SW 1271 (cell line): ENCODE results near the gene NDUFV2.
"Not testable (repeated sequence)": the region's sequence is repeated elsewhere in the genome, so short reads cannot be mapped to it uniquely, and the experiment has no call there.

Experiments
- DNase-seq, 2 experiments: peaks; one replicate each; lab custom pipeline; 2025; lab: John Stamatoyannopoulos, UW

NDUFV2 gene

DNA sequence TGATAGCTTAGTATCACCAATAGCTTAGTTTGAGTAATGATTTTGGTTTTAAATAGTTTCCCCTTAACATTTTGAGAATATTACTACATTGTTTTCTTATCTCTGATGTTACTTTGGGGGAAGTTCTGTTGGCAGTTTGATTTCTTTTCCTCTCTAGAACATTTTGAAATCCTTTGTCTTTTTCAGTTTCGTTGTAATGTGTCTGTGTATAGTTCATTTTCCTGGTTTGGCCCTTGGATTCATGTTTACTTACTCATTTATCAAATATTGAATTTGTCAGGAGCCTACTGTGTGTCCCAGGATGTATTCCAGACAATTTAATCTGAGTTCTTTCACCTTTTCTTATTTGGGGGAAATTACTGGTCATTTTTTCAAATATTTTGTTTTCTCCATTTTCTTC lies 50.8 kb downstream of the NDUFV2 start:
- no peak for DNase-seq

DNA sequence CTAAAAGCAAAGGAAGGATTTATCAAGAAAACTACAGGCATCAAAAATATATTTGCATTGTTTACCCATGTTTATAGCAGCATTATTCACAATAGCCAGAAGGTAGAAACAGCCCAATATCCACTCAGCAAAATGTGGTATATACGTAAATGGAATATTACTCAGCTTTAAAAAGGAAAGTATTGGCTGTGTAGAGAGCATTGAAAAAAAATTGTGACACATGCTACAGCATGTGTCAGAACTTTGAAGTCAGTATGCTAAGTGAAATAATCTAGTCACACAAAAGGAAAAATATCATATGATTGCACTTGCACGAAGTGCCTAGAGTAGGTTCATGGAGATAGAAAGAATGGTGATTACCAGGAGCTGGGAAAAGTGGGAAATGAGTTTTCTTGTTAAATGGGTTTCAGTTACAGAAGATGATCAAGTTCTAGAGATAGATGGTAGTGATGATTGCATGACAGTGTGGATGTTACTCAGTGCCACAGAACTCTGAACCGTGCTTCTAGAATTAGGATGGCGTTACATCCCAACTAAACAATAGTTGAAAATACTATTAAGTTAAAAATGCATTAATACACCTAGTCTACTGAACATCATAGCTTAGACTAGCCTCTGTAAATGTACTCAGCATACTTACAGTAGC lies 54.2 kb downstream of the NDUFV2 start:
- no peak for DNase-seq

DNA sequence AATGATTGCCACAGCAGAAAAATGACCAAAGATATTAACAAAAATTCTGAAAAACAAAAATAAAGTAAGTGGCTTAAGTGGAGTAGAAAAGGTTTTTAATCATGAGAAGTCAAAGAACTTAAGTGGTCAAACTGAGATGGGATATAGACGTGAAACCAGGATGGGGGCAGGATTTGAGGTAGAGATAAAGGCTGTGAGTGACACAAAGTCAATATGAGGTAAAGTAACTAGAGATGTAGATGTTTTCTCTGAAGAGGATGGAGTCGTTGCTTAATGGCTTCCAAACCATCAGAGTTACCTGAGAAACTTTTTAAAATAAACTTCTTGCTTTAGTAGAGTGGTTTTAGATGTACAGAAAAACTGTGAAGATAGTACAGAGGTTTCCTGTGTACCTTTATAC lies 55.3 kb downstream of the NDUFV2 start:
- DNase-seq = no peak

DNA sequence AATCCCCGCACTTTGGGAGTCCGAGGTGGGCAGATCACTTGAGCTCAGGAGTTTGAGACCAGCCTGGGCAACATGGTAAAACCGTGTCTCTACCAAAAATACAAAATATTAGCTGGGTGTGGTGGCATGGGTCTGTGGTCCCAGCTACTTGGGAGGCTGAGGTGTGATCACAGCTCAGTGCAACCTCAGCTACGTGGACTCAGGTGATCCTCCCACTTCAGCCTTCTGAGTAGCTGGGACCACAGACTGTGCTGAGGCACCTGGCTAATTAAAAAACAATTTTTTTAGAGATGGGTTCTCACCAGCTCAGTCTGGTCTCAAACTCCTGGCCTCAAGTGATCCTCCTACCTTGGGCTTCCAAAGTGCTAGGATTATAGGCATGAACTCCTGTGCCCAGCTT lies 57.5 kb downstream of the NDUFV2 start:
- DNase-seq = no peak

DNA sequence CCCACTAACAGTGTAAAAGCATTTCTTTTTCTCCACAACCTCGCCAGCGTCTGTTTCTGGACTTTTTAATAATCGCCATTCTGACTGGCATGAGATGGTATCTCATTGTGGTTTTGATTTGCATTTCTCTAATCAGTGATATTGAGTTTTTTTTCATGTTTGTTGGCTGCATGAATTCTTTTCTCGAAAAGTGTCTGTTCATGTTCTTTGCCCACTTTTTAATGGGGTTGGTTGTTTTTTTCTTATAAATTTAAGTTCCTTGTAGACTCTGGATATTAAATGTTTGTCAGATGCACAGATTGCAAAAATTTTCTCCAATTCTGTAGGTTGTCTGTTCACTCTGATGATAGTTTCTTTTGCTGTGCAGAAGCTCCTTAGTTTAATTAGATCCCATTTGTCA lies 60.2 kb downstream of the NDUFV2 start:
- not testable (repeated sequence) for DNase-seq

DNA sequence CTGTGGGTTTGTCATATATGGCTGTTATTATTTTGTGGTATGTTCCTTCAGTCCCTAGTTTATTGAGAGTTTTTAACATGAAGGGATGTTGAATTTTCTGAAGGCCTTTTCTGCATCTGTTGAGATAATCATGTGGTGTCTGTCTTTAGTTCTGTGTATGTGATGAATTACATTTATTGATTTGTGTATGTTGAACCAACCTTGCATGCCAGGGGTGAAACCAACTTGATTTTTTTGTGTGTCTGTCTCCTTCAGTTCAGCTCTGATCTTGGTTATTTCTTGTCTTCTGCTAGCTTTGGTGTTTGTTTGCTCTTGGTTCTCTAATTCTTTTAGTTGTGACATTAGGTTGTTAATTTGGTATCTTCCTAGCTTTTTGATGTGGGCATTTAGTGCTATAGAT lies 61.6 kb downstream of the NDUFV2 start:
- DNase-seq = not testable (repeated sequence)

DNA sequence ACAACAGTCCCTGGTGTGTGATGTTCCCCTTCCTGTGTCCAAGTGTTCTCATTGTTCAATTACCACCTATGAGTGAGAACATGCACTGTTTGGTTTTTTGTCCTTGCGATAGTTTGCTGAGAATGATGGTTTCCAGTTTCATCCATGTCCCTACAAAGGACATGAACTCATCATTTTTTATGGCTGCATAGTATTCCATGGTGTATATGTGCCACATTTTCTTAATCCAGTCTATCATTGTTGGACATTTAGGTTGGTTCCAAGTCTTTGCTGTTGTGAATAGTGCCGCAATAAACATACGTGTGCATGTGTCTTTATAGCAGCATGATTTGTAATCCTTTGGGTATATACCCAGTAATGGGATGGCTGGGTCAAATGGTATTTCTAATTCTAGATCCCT lies 63.4 kb downstream of the NDUFV2 start:
- DNase-seq = not testable (repeated sequence)

DNA sequence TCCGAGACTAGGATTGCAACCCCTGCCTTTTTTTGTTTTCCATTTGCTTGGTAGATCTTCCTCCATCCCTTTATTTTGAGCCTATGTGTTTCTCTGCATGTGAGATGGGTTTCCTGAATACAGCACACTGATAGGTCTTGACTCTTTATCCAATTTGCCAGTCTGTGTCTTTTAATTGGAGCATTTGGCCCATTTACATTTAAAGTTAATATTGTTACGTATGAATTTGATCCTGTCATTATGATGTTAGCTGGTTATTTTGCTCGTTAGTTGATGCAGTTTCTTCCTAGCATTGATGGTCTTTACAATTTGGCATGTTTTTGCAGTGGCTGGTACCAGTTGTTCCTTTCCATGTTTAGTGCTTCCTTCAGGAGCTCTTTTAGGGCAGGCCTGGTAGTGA lies 67.0 kb downstream of the NDUFV2 start:
- not testable (repeated sequence) for DNase-seq

DNA sequence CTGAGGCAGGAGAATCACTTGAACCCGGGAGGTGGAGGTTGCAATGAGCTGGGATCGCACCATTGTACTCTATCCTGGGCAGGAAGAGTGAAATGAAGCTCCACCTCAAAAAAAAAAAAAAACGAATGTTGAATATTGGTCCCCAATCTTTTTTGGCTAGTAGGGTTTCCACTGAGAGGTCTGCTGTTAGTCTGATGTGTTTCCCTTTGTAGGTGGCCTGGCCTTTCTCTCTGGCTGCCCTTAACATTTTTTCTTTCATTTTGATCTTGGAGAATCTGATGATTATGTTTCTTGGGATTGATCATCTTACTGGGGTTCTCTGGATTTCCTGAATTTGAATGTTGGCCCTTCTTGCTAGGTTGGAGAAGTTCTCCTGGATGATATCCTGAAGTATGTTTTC lies 69.4 kb downstream of the NDUFV2 start:
- not testable (repeated sequence) for DNase-seq

DNA sequence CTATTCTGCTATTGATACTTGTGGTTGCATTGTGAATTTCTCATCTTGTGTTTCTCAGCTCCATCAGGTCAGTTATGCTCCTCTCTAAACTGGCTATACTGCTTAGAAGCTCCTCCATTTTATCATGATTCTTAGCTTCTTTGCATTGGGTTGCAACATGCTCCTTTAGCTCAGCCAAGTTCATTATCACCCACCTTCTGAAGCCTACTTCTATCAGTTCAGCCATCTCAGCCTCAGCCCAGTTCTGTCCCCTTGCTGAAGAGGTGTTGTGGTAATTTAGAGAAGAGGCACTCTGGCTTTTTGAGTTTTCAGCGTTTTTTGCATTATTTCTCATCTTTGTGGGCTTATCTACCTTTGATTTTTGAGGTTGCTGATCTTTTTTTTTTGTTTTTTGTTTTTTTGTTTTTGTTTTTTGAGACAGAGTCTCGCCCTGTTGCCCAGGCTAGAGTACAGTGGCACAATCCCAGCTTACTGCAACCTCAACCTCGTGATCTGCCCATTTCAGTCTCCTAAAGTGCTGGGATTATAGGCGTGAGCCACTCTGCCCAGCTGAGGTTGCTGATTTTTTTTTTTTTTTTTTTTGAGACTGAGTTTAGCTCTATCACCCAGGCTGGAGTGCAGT lies 70.1 kb downstream of the NDUFV2 start:
- no peak for DNase-seq

DNA sequence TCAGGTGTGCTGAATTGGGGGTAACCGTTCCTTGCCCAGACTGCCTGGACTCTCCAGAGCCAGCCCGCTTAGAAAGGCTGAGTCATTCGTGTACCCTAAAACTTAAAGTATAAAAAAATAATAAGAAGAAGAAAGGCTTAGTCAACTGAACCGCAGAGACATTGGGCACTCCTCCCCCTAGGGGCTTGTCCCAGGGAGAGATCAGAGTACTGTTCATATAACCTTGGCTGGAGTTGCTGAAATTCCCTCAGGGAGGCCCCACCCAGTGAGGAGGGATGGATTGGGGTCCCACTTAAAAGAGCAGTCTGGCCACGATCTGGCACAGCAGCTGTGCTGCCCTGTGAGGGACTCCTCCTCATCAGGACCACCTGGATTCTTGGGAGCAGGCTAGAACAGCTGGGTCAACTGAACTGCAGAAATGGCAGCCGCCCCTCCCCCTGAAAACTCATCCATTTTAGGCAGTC lies 71.3 kb downstream of the NDUFV2 start:
- no peak for DNase-seq

DNA sequence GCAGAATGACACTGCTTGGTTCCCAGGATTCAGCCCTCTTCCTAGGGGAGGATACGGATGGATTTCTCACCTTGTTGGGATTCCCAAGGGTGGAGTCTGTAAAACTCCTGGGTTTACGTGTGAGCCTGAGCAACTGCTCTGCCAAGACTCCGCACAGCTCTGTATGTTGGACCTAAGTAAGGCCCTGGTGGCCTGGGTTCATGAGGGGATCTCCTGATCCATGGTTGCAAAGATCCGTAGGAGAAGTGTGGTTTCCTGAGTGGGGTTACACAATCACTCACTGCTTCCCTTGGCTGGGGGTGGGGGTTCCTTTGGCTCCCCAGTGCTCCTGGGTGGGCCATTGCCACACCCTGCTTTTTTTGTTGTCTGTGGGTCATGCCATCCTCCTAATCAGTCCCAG lies 71.8 kb downstream of the NDUFV2 start:
- no peak for DNase-seq

DNA sequence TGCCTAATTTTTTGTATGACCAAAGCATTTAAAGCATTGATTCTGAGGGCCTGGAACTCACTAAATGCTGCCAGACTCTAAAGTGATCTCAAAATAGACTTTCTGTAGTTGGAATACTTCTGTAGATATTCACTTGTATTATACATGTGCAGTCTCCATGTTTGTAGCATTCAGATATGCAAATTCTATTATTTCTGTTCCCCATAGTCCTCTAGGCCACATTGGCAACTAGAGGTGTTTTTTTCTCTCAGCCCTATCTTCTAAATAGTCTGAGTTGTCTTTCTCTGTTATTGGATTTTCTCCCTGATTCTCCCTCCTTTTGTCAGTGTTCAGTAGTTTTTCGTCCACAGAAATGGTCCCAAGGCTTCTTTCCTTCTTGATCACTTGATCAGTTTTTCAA lies 72.6 kb downstream of the NDUFV2 start:
- no peak for DNase-seq

DNA sequence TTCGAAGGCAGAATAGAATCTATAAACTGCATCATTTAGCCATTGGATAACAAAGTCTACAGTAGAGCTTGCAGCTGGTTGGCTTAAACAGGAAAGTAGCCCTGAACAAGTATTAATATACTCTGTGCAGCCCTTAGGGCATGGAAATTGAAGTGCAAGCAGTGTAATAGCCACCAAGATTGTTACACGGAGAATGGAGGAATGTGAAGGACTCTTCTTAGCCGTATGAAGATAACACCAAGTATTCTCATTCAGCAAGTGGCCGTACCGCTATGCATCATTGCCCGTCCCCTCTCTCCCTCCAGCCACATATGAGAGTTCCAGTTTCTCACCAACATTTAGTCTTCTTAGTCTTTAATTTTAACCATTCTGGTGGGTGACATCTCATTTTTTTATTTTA lies 74.5 kb downstream of the NDUFV2 start:
- no peak for DNase-seq

DNA sequence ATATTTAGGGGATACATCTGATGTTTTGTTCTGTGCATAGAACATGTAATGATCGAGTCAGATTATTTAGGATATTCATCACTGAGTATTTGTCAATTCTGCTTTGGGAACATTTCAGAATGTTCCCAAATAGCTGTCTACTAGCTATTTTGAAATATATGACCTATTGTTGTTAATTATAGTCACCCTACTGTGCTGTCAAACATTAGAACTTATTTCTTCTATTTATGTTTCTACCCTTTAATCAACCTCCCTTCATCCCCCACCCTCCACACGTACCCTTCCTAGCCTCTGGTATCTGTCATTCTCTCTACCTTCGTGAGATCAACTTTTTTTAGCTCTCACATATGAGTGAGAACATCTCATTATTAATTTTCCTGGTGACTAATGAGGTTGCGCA lies 75.0 kb downstream of the NDUFV2 start:
- DNase-seq = no peak

DNA sequence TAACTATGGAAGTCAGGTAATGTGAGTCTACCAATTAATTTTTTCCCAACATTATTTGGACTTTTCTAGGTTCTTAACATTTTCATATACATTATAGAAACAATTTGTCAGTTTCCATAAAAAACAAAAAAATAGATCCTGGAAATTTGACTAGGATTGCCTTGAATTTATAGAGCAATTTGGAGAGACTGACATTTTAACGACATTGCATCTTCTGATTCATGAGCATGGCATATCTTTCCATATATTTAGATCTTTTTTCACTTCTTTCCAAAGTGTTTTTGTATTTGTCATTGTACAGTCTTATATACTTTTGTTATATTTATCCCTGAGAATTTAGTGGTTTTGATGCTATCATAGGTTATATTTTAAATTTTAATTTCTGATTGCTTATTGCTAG lies 76.1 kb downstream of the NDUFV2 start:
- DNase-seq = no peak

DNA sequence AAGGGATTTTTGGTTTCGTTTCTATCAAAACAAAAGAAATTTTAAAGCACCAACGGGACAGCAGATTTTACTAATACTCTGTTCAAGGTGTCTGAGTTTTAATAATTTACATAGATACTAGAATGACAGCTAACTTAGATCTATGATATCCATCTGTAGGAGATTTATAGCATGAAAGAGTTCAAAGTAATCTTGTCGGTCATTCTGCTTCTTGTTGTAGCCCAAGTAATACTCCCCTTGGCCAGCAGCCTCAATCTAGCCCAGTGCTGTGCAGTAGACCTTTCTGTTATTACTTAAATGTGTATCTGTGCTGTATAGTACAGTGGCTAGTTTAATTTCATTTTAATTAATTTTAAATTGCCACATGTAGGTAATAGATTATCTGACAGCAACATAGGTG lies 78.8 kb downstream of the NDUFV2 start:
- DNase-seq = no peak

DNA sequence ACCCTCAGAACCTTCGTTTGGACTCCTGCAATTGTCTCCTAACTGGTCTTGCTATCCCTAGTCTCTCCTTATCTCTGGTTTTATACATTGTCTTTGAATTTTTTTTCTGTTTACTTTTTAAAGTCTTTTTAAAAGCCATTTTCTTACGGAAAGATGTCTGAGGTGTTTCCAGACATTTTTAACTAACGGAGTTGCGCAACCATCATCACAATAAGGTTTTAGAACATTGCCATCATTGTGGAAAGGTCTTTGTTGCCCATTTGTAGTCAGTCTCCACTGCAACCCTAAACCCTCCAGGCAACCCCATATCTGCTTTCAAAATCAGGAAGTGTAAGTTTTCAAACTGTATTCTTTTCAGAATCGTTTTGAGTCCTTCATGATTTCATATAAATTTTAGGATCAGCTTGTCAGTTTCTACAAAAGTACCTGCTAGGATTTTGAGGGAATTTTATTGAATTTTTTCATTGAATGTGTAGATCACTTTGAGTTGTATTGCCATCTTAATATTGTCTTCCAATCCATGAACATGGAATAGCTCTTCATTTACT lies 80.4 kb downstream of the NDUFV2 start:
- no peak for DNase-seq
